OCI-LY1 (cell line): Measurements from ENCODE around the gene IMMP2L.

Experiments
- H2AFZ ChIP-seq: fragments of 200-600 bp; sonication (generic), shearing (Covaris generic); 2 replicates; pipeline ENCODE4 v1.6.0; 2014; ENCODE audit warnings: antibody characterized with exemption, mild to moderate bottlenecking, low read length
- H3F3A ChIP-seq: fragments of 200-600 bp; sonication (generic), shearing (Covaris generic); 2 replicates; pipeline ENCODE4 v1.6.0; 2014; ENCODE audit warnings: mild to moderate bottlenecking, antibody characterized with exemption, low read length, moderate library complexity; ENCODE audit not compliant: insufficient read depth
- H3K27ac ChIP-seq: fragments of 200-600 bp; sonication (generic); 2 replicates; pipeline ENCODE4 v1.5.1; 2014; ENCODE audit warnings: low read length, mixed run types, mild to moderate bottlenecking, low read depth; ENCODE audit not compliant: poor library complexity, severe bottlenecking
- H3K27me3 ChIP-seq: fragments of 200-600 bp; sonication (generic); 2 replicates; pipeline ENCODE4 v1.6.0; 2014; ENCODE audit warnings: antibody characterized with exemption, mild to moderate bottlenecking, low read length, moderate library complexity; ENCODE audit not compliant: insufficient read depth
- H3K36me3 ChIP-seq: fragments of 200-600 bp; sonication (generic); 2 replicates; pipeline ENCODE4 v1.6.1; 2014; ENCODE audit warnings: mild to moderate bottlenecking, antibody characterized with exemption, low read length, moderate library complexity, mixed read lengths; ENCODE audit not compliant: insufficient read depth
- H3K4me1 ChIP-seq: fragments of 200-600 bp; sonication (generic); 2 replicates; pipeline ENCODE4 v1.5.1; 2014; ENCODE audit warnings: mild to moderate bottlenecking, low read length, moderate library complexity; ENCODE audit not compliant: insufficient read depth, severe bottlenecking
- H3K4me2 ChIP-seq: fragments of 200-600 bp; sonication (generic), shearing (Covaris generic); 2 replicates; pipeline ENCODE4 v1.6.1; 2014; ENCODE audit warnings: low read length
- H3K4me3 ChIP-seq: fragments of 200-600 bp; sonication (generic); 2 replicates; pipeline ENCODE4 v1.5.1; 2014; ENCODE audit warnings: low read length, low read depth, mild to moderate bottlenecking, mixed read lengths; ENCODE audit not compliant: poor library complexity, severe bottlenecking
- H3K79me2 ChIP-seq: fragments of 200-600 bp; shearing (Covaris generic); 2 replicates; pipeline ENCODE4 v1.6.1; 2016; ENCODE audit warnings: mixed run types, low read length, mixed read lengths; ENCODE audit not compliant: insufficient read depth
- H3K9ac ChIP-seq: fragments of 200-600 bp; sonication (generic), shearing (Covaris generic); 2 replicates; pipeline ENCODE4 v1.6.1; 2014; ENCODE audit warnings: mild to moderate bottlenecking, low read length, mixed read lengths
- H3K9me2 ChIP-seq: fragments of 200-600 bp; sonication (generic), shearing (Covaris generic); 2 replicates; pipeline ENCODE4 v1.6.1; 2014; ENCODE audit warnings: low read depth, mild to moderate bottlenecking, low read length, mixed read lengths
- H3K9me3 ChIP-seq: fragments of 200-600 bp; shearing (Covaris generic); 2 replicates; pipeline ENCODE4 v1.6.1; 2014; ENCODE audit warnings: low read length, mixed read lengths
- H4K20me1 ChIP-seq: fragments of 200-600 bp; sonication (generic), shearing (Covaris generic); 2 replicates; pipeline ENCODE4 v1.6.0; 2016; ENCODE audit warnings: mild to moderate bottlenecking, low read length; ENCODE audit not compliant: insufficient read depth
- EZH2 ChIP-seq: fragments of 200-600 bp; sonication (generic), shearing (Covaris generic); IDR thresholded peaks from 2 replicates; pipeline ENCODE4 v1.8.0; 2017; ENCODE audit warnings: borderline replicate concordance, mixed run types, mild to moderate bottlenecking, antibody characterized with exemption, low read length, moderate library complexity, mixed read lengths
- TF ChIP-seq, protein P1 (sequence below): fragments of 200-600 bp; sonication (generic), shearing (Covaris generic); IDR thresholded peaks from 2 replicates; pipeline ENCODE4 v1.5.1; 2017; ENCODE audit warnings: mild to moderate bottlenecking, antibody characterized with exemption, low read length, moderate library complexity, mixed read lengths

Gene IMMP2L

DNA sequence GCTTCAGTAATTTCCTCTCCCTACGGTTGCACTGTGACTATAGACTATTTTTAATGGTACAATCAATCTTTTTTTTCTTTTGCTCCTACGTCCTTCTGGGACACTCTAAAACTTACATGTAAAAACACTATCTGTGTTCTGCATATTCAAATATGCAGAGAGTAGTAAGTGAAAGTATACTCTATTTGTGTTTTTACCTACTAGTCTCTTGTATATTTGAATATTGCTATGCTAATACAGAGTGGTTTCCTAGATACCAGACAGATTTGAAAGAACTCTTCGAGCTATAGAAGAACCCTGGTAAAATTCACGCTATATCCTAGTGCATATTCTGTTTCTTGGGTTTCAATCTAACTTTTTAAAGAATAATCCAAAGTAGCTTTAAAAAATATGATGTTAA lies 672.2 kb downstream of the IMMP2L start:
- no peak overlapping the region for H3K4me2 ChIP-seq
- no peak overlapping the region for H2AFZ ChIP-seq
- no peak for TF ChIP-seq EZH2
- TF ChIP-seq, protein P1, sequence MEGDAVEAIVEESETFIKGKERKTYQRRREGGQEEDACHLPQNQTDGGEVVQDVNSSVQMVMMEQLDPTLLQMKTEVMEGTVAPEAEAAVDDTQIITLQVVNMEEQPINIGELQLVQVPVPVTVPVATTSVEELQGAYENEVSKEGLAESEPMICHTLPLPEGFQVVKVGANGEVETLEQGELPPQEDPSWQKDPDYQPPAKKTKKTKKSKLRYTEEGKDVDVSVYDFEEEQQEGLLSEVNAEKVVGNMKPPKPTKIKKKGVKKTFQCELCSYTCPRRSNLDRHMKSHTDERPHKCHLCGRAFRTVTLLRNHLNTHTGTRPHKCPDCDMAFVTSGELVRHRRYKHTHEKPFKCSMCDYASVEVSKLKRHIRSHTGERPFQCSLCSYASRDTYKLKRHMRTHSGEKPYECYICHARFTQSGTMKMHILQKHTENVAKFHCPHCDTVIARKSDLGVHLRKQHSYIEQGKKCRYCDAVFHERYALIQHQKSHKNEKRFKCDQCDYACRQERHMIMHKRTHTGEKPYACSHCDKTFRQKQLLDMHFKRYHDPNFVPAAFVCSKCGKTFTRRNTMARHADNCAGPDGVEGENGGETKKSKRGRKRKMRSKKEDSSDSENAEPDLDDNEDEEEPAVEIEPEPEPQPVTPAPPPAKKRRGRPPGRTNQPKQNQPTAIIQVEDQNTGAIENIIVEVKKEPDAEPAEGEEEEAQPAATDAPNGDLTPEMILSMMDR: no peak
- H3K27me3 ChIP-seq: no peaks in the 10 kb centered on the region
- peaks cover 6% of the 10 kb centered on the region for H3K4me1 ChIP-seq
- no peaks in the 10 kb centered on the region for H4K20me1 ChIP-seq
- H3K9me3 ChIP-seq: peaks cover 2% of the 10 kb centered on the region; the same call in 1 of the 2 replicates
- H3K9me2 ChIP-seq: no peaks in the 10 kb centered on the region
- H3K9ac ChIP-seq: no peak overlapping the region
- no peak overlapping the region for H3K27ac ChIP-seq
- H3K36me3 ChIP-seq: no peaks in the 10 kb centered on the region
- no peaks in the 10 kb centered on the region for H3F3A ChIP-seq
- H3K4me3 ChIP-seq: no peak overlapping the region
- no peaks in the 10 kb centered on the region for H3K79me2 ChIP-seq

DNA sequence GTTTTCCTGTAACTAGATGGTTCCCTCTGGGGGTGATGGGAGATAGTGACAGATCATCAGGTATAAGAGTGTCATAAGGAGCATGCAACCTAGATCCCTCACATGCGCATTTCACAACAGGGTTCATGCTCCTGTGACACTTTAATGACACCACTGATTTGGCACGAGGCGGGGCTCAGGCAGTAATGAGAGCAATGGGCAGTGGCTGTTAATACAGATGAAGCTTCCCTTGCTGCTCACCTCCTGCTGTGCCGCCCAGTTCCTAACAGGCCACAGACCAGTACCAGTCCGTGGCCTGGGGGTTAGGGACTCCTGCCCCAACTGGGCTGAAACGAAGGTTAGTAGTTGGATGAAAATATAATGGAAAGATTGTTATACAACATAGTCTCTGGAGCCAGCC lies 673.0 kb downstream of the IMMP2L start:
- H3K9me2 ChIP-seq: no peaks in the 10 kb centered on the region
- no peak overlapping the region for H3K4me2 ChIP-seq
- H3F3A ChIP-seq: no peaks in the 10 kb centered on the region
- H2AFZ ChIP-seq: no peak overlapping the region
- no peak for TF ChIP-seq EZH2
- TF ChIP-seq, protein P1: no peak
- peaks cover 6% of the 10 kb centered on the region for H3K4me1 ChIP-seq
- no peaks in the 10 kb centered on the region for H4K20me1 ChIP-seq
- H3K79me2 ChIP-seq: no peaks in the 10 kb centered on the region
- H3K9me3 ChIP-seq: no peaks in the 10 kb centered on the region
- H3K4me3 ChIP-seq: no peak overlapping the region
- no peaks in the 10 kb centered on the region for H3K36me3 ChIP-seq
- H3K27me3 ChIP-seq: no peaks in the 10 kb centered on the region
- H3K9ac ChIP-seq: no peak overlapping the region
- H3K27ac ChIP-seq: no peak overlapping the region

DNA sequence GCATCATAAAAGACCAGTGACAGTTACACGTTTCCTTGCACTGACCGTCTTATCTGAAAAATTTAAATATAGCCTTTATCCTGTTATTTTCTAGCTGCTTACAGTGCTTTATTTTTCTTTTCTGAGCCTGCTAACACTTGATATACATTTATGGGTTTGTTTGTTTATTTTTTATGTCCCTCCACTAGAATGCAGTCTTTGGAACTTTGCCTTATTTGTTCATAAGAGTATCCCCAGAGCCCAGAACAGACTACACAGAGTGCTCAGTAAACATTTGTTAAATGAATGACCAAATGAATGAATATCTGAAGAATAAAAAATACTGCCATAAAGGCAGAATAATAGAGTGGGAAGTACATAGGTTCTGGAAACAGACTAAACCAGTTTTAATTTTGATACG lies 673.7 kb downstream of the IMMP2L start:
- H2AFZ ChIP-seq: no peak overlapping the region
- H3K4me1 ChIP-seq: peaks cover 6% of the 10 kb centered on the region
- H3K9ac ChIP-seq: no peak overlapping the region
- H3F3A ChIP-seq: no peaks in the 10 kb centered on the region
- H3K27ac ChIP-seq: no peak overlapping the region
- no peaks in the 10 kb centered on the region for H3K27me3 ChIP-seq
- H3K79me2 ChIP-seq: no peaks in the 10 kb centered on the region
- H3K4me3 ChIP-seq: no peak overlapping the region
- no peaks in the 10 kb centered on the region for H3K9me3 ChIP-seq
- H3K9me2 ChIP-seq: no peaks in the 10 kb centered on the region
- TF ChIP-seq, protein P1: no peak
- no peak for TF ChIP-seq EZH2
- no peak overlapping the region for H3K4me2 ChIP-seq
- H3K36me3 ChIP-seq: no peaks in the 10 kb centered on the region
- H4K20me1 ChIP-seq: no peaks in the 10 kb centered on the region
